Measurements from ENCODE around the gene CCSER1. TPM values are rescaled to one million over a fixed set of nuclear protein-coding genes. Genes with fewer than 3 reads are reported as not detected.

Gene CCSER1
- total RNA-seq, 1 donor = 0.43 TPM

GRCh38 chr4:91592125-91592524 lies 1464.9 kb downstream of the CCSER1 start:
- no peak for TF ChIP-seq CTCF (IDR thresholded peaks at IDR 0.05; ENCODE audit: insufficient read depth, low read depth, low read length)
- H3K4me3 ChIP-seq (ENCODE audit: low read depth, low read length) = no peak overlapping the region
- no peak for DNase-seq (ENCODE audit: low read depth)

- no peak for TF ChIP-seq CTCF (IDR thresholded peaks at IDR 0.05; ENCODE audit: insufficient read depth, low read depth, low read length)
- no peak overlapping the region for H3K4me3 ChIP-seq (ENCODE audit: low read depth, low read length)
Measured at GRCh38 chr4:91596718-91597117, 1469.5 kb downstream of the CCSER1 start.

GRCh38 chr4:91598696-91599095 lies 1471.5 kb downstream of the CCSER1 start:
- no peak overlapping the region for H3K4me3 ChIP-seq (ENCODE audit: low read depth, low read length)
- TF ChIP-seq CTCF (IDR thresholded peaks at IDR 0.05; ENCODE audit: insufficient read depth, low read depth, low read length) = no peak
- DNase-seq (ENCODE audit: low read depth) = no peak

More at GRCh38 chr4:91596718-91597117, 1469.5 kb downstream of the CCSER1 start:
- DNase-seq (ENCODE audit: low read depth) = no peak

- DNase-seq (ENCODE audit: low read depth) = no peak
Measured at GRCh38 chr4:91600301-91600700, 1473.1 kb downstream of the CCSER1 start.

GRCh38 chr4:91601401-91601800 lies 1474.2 kb downstream of the CCSER1 start:
- DNase-seq (ENCODE audit: low read depth) = no peak
- TF ChIP-seq CTCF (IDR thresholded peaks at IDR 0.05; ENCODE audit: insufficient read depth, low read depth, low read length) = no peak
- H3K4me3 ChIP-seq (ENCODE audit: low read depth, low read length) = no peak overlapping the region

More at GRCh38 chr4:91600301-91600700, 1473.1 kb downstream of the CCSER1 start:
- TF ChIP-seq CTCF (IDR thresholded peaks at IDR 0.05; ENCODE audit: insufficient read depth, low read depth, low read length) = no peak
- no peak overlapping the region for H3K4me3 ChIP-seq (ENCODE audit: low read depth, low read length)

GRCh38 chr4:91611782-91612181 lies 1484.6 kb downstream of the CCSER1 start:
- TF ChIP-seq CTCF (IDR thresholded peaks at IDR 0.05; ENCODE audit: insufficient read depth, low read depth, low read length) = no peak
- no peak overlapping the region for H3K4me3 ChIP-seq (ENCODE audit: low read depth, low read length)

GRCh38 chr4:91620952-91621351 lies 1493.8 kb downstream of the CCSER1 start:
- no peak for DNase-seq (ENCODE audit: low read depth)
- TF ChIP-seq CTCF (IDR thresholded peaks at IDR 0.05; ENCODE audit: insufficient read depth, low read depth, low read length) = no peak
- no peak overlapping the region for H3K4me3 ChIP-seq (ENCODE audit: low read depth, low read length)

More at GRCh38 chr4:91611782-91612181, 1484.6 kb downstream of the CCSER1 start:
- DNase-seq (ENCODE audit: low read depth) = no peak

Measured in fibroblast of villous mesenchyme (primary cell).